Measurements from ENCODE around the gene PARN. TPM values are rescaled to one million over a fixed set of nuclear protein-coding genes. Genes with fewer than 3 reads are reported as not detected.

The PARN gene
- total RNA-seq, 1 experiment from 2014 or later, result 42.5 TPM

DNA sequence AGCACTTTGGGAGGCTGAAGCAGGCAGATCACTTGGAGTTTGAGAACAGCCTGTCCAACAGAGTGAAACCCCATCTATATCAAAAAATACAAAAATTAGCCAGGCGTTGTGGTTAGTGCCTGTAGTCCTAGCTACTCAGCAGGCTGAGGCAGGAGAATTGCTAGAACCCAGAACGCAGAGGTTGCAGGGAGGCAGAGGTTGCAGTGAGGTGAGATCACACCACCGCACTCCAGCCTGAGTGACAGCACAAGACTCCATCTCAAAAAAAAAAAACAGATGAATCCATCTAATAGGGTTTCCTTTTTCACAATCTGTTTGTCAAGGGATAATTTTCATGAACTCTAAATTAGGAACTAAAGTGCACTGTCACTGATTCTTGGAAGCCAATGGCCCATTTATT lies 99.0 kb downstream of the PARN start:
- BruUV-seq (replicated peaks), result no TSS peak
- Histone ChIP-seq H3K79me2 (ENCODE audit: insufficient read depth, low read length) (0 out of 2 replicates have a peak, but pooled peaks cover 3% of the 10 kb centered on the region), H3K9ac (ENCODE audit: low read length) (no peak overlapping the region), H3K4me2 (ENCODE audit: low read length) (no peak overlapping the region), H3K4me3 (replicated peaks in 1 of 2; ENCODE audit: low read depth in 1 of 2, low read length in 2 of 2) (no peak overlapping the region), H3K27me3 (ENCODE audit: insufficient read depth, low read length) (no peaks in the 10 kb centered on the region), H3K9me2 (ENCODE audit: insufficient read depth) (no peaks in the 10 kb centered on the region), H4K20me1 (ENCODE audit: insufficient read depth) (peaks cover 3% of the 10 kb centered on the region; the same call in 1 of the 2 replicates), H2AFZ (ENCODE audit: low read depth, low read length, poor library complexity, severe bottlenecking) (no peak overlapping the region), H3K9me3 (ENCODE audit: control insufficient read depth in 1 of 2, insufficient read depth in 1 of 2, low read depth in 1 of 2, low read length in 2 of 2) (no peaks in the 10 kb centered on the region), H3K36me3 (ENCODE audit: control insufficient read depth in 1 of 2, insufficient read depth in 2 of 2, low read length in 2 of 2) (no peaks in the 10 kb centered on the region), H3K4me1 (ENCODE audit: control insufficient read depth in 1 of 2, insufficient read depth in 2 of 2, low read length in 2 of 2) (peaks cover 6 to 13% of the 10 kb centered on the region in 2 experiments; a peak in 3 of 4 replicates), H3K27ac (ENCODE audit: low read depth, low read length) (no peak overlapping the region)
- DNase-seq (ENCODE audit: low read depth, low spot score), result no peak
- RAD21 ChIA-PET (ENCODE audit: low non-redundant PET in 1 of 2, low total read pairs in 2 of 2, uncharacterized antibody in 2 of 2, unreplicated experiment in 2 of 2), result no interaction called here
- intact Hi-C loops (cut with micrococcal nuclease), result no loop called here
- CTCF ChIA-PET, result interaction anchor here (0.7 to 0.9 kb wide), 2 partner anchors 187 to 607 kb away, joined by 3 read pairs; no protein-coding TSS in a partner anchor
- TF ChIP-seq EGR1 (IDR thresholded peaks at IDR 0.05; ENCODE audit: low read depth), result no peak
- TF ChIP-seq ZNF274 (IDR thresholded peaks at IDR 0.05; ENCODE audit: low read depth, low read length), result no peak
- TF ChIP-seq POLR2A (IDR thresholded peaks at IDR 0.05; ENCODE audit: borderline replicate concordance, extremely low read depth, insufficient read depth, insufficient read length), result no peak
- TF ChIP-seq, protein P1, sequence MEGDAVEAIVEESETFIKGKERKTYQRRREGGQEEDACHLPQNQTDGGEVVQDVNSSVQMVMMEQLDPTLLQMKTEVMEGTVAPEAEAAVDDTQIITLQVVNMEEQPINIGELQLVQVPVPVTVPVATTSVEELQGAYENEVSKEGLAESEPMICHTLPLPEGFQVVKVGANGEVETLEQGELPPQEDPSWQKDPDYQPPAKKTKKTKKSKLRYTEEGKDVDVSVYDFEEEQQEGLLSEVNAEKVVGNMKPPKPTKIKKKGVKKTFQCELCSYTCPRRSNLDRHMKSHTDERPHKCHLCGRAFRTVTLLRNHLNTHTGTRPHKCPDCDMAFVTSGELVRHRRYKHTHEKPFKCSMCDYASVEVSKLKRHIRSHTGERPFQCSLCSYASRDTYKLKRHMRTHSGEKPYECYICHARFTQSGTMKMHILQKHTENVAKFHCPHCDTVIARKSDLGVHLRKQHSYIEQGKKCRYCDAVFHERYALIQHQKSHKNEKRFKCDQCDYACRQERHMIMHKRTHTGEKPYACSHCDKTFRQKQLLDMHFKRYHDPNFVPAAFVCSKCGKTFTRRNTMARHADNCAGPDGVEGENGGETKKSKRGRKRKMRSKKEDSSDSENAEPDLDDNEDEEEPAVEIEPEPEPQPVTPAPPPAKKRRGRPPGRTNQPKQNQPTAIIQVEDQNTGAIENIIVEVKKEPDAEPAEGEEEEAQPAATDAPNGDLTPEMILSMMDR (IDR thresholded peaks at IDR 0.05 in 2 of 3, conservative IDR thresholded peaks at IDR 0.05 in 1 of 3; ENCODE audit: borderline replicate concordance in 1 of 3, insufficient read depth in 1 of 3, low read depth in 2 of 3, low read length in 2 of 3), result no peak
- TF ChIP-seq JUND (IDR thresholded peaks at IDR 0.05), result no peak
- no peak for TF ChIP-seq FOSL1 (IDR thresholded peaks at IDR 0.05; ENCODE audit: low read depth)
- TF ChIP-seq, protein P2, sequence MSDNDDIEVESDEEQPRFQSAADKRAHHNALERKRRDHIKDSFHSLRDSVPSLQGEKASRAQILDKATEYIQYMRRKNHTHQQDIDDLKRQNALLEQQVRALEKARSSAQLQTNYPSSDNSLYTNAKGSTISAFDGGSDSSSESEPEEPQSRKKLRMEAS (IDR thresholded peaks at IDR 0.05), result no peak
- no peak for TF ChIP-seq EZH2phosphoT487 (IDR thresholded peaks at IDR 0.05; ENCODE audit: borderline replicate concordance)
- no peak for TF ChIP-seq SRF (IDR thresholded peaks at IDR 0.05; ENCODE audit: low read depth)
- TF ChIP-seq SIN3A (IDR thresholded peaks at IDR 0.05; ENCODE audit: low read depth), result no peak
- TF ChIP-seq ATF3 (IDR thresholded peaks at IDR 0.05), result no peak
- no peak for TF ChIP-seq SP1 (IDR thresholded peaks at IDR 0.05; ENCODE audit: low read depth)
- TF ChIP-seq ZBTB33 (IDR thresholded peaks at IDR 0.05; ENCODE audit: extremely low read depth, insufficient replicate concordance, low read length), result no peak
- TF ChIP-seq REST (IDR thresholded peaks at IDR 0.05; ENCODE audit: low read depth), result no peak
- TF ChIP-seq ZFX (IDR thresholded peaks at IDR 0.05), result no peak
- TF ChIP-seq CEBPB (IDR thresholded peaks at IDR 0.05; ENCODE audit: low read depth), result no peak
- TF ChIP-seq EZH2 (IDR thresholded peaks at IDR 0.05), result no peak
- no peak for TF ChIP-seq TCF7L2 (IDR thresholded peaks at IDR 0.05; ENCODE audit: borderline replicate concordance, extremely low read depth, insufficient read depth, insufficient read length)
- TF ChIP-seq YY1 (IDR thresholded peaks at IDR 0.05; ENCODE audit: extremely low read depth, insufficient replicate concordance, low read depth, low read length), result no peak
- no peak for TF ChIP-seq CBX3 (IDR thresholded peaks at IDR 0.05; ENCODE audit: low read depth)
- ATAC-seq, result no peak
- POLR2A ChIA-PET, result no interaction called here
